Esophagus mucosa (tissue), 1 donor: ENCODE measurements around the gene RREB1. TPM values are rescaled to one million over a fixed set of nuclear protein-coding genes. Genes with fewer than 3 reads are reported as not detected.

Experiments
- total RNA-seq: library from RNA; stranded (reverse); gene quantifications from one replicate; pipeline ENCODE4 v1.2.4, GENCODE V29; 2023
- donor health status: DM: yes; HTN: yes; CAD: no.

The RREB1 gene
- total RNA-seq, 1 donor from 2014 or later: 75.8 TPM

Other genes starting within 250 kb of the RREB1 start
- 110 TPM for gene SSR1, start 205.2 kb downstream of the RREB1 start, total RNA-seq